H1 (cell line): ENCODE data around the gene ERVMER34-1. TPM values are rescaled to one million over a fixed set of nuclear protein-coding genes. Genes with fewer than 3 reads are reported as not detected.

Experiments used
- CTCF ChIA-PET: fragments of 300-600 bp; sonication (Branson Sonifier 250); formaldehyde crosslinking; loops from one replicate; lab custom pipeline; 2021; ENCODE audit not compliant: partially characterized antibody; lab: Charles Lee
- POLR2A ChIA-PET: fragments of 300-600 bp; sonication (Branson Sonifier 250); formaldehyde crosslinking; loops from one replicate; lab custom pipeline; 2021; ENCODE audit warnings: inconsistent platforms; ENCODE audit not compliant: partially characterized antibody; lab: Charles Lee
- DNase-seq, 2 experiments: peaks; one replicate each; pipeline versions ENCODE4 v3.0.0 to v3.0.0-alpha.2; 2010 to 2022; ENCODE audit warnings: low spot score in 2 of 2, low read depth in 1 of 2, mixed read lengths in 1 of 2
- FAIRE-seq: peaks from 2 replicates; lab custom pipeline; 2011; peaks lifted over from hg19 to GRCh38; lab: Jason Lieb, UNC
- H2AFZ ChIP-seq: 2 replicates; pipeline ENCODE4 v1.8.1; 2012; ENCODE audit warnings: low read length, inconsistent platforms
- H2AK5ac ChIP-seq: 2 replicates; pipeline ENCODE4 v1.6.1; 2013; ENCODE audit warnings: low read depth, low read length
- H2BK120ac ChIP-seq: replicated peaks from 2 replicates; pipeline ENCODE3; 2013; ENCODE audit warnings: low read depth, low read length, inconsistent platforms
- H2BK12ac ChIP-seq: 2 replicates; pipeline ENCODE4 v1.6.1; 2013; ENCODE audit warnings: low read depth, low read length
- H2BK15ac ChIP-seq: 2 replicates; pipeline ENCODE4 v1.6.1; 2013; ENCODE audit warnings: low read length
- H2BK20ac ChIP-seq: 2 replicates; pipeline ENCODE4 v1.6.1; 2013; ENCODE audit warnings: low read length
- H2BK5ac ChIP-seq: 2 replicates; pipeline ENCODE4 v1.6.1; 2013; ENCODE audit warnings: low read depth, low read length
- H3K14ac ChIP-seq: 2 replicates; pipeline ENCODE4 v1.6.1; 2013; ENCODE audit warnings: inconsistent platforms; ENCODE audit not compliant: insufficient read length
- H3K18ac ChIP-seq: 2 replicates; pipeline ENCODE4 v1.6.1; 2013; ENCODE audit warnings: low read length; ENCODE audit errors: extremely low read depth
- H3K23ac ChIP-seq: 2 replicates; pipeline ENCODE4 v1.6.1; 2013; ENCODE audit warnings: inconsistent platforms; ENCODE audit not compliant: insufficient read length
- H3K23me2 ChIP-seq: 2 replicates; pipeline ENCODE4 v1.6.1; 2013; ENCODE audit warnings: low read depth, low read length
- H3K27ac ChIP-seq: 2 replicates; pipeline ENCODE4 v1.6.1; 2011; ENCODE audit warnings: low read depth, low read length, inconsistent platforms
- H3K27me3 ChIP-seq, 4 experiments: replicated peaks in 1 of 4; 1 replicate in 1 of 4; 2 replicates in 3 of 4; pipeline versions ENCODE4 v1.6.1 to v1.8.1; 2011 to 2013; ENCODE audit warnings: low read length in 3 of 4, mild to moderate bottlenecking in 3 of 4, inconsistent platforms in 2 of 4, mixed read lengths in 2 of 4, moderate library complexity in 1 of 4; ENCODE audit not compliant: control insufficient read depth in 3 of 4, insufficient read depth in 3 of 4; ENCODE audit errors: extremely low read depth in 1 of 4
- H3K36me3 ChIP-seq, 4 experiments: 2 replicates each; pipeline versions ENCODE4 v1.6.1 to v1.8.1; 2011 to 2013; ENCODE audit warnings: mild to moderate bottlenecking in 4 of 4, low read length in 3 of 4, moderate library complexity in 2 of 4, control low read depth in 1 of 4, inconsistent platforms in 1 of 4; ENCODE audit not compliant: insufficient read depth in 4 of 4, control insufficient read depth in 2 of 4
- H3K4ac ChIP-seq: replicated peaks from 2 replicates; pipeline ENCODE3; 2013; ENCODE audit warnings: low read length, low read depth, mixed read lengths, inconsistent platforms; ENCODE audit not compliant: insufficient read length
- H3K4me1 ChIP-seq, 4 experiments: replicated peaks in 1 of 4; 1 replicate in 1 of 4; 2 replicates in 3 of 4; pipeline versions ENCODE4 v1.6.1 to v1.8.1; 2011 to 2013; ENCODE audit warnings: low read length in 3 of 4, inconsistent platforms in 2 of 4, mixed read lengths in 1 of 4; ENCODE audit not compliant: insufficient read depth in 4 of 4, control insufficient read depth in 3 of 4
- H3K4me2 ChIP-seq, 2 experiments: 2 replicates each; pipeline versions ENCODE4 v1.6.1 to v1.8.1; 2011 to 2013; ENCODE audit warnings: low read depth in 2 of 2, low read length in 2 of 2, control low read depth in 1 of 2, inconsistent platforms in 1 of 2, mild to moderate bottlenecking in 1 of 2; ENCODE audit not compliant: insufficient read depth in 1 of 2
- H3K4me3 ChIP-seq, 4 experiments: fragments of 200-600, 300-600 bp in 1 of 4; sonication (generic), shearing (Covaris generic), sonication (Bioruptor Twin) in 1 of 4; 2 replicates each; pipeline versions ENCODE4 v1.5.1 to v1.8.1; 2011 to 2016; ENCODE audit warnings: low read length in 4 of 4, low read depth in 3 of 4, control low read depth in 2 of 4, inconsistent platforms in 2 of 4, mild to moderate bottlenecking in 2 of 4, mixed read lengths in 1 of 4, moderate library complexity in 1 of 4; ENCODE audit not compliant: insufficient read depth in 2 of 4; ENCODE audit errors: extremely low read depth in 1 of 4
- H3K56ac ChIP-seq: replicated peaks from 2 replicates; pipeline ENCODE3; 2013; ENCODE audit warnings: low read depth, mild to moderate bottlenecking, mixed read lengths, low read length, inconsistent platforms; ENCODE audit not compliant: insufficient read length
- H3K79me1 ChIP-seq: 2 replicates; pipeline ENCODE4 v1.6.1; 2013; ENCODE audit warnings: low read depth, low read length, control low read depth
- H3K79me2 ChIP-seq, 2 experiments: 2 replicates each; pipeline versions ENCODE4 v1.6.1 to v1.8.1; 2012 to 2013; ENCODE audit warnings: low read length in 2 of 2, mild to moderate bottlenecking in 2 of 2, inconsistent platforms in 1 of 2; ENCODE audit not compliant: insufficient read depth in 2 of 2, control insufficient read depth in 1 of 2
- H3K9ac ChIP-seq, 4 experiments: replicated peaks in 1 of 4; 1 replicate in 1 of 4; 2 replicates in 3 of 4; pipeline versions ENCODE4 v1.6.1 to v1.8.1; 2011 to 2013; ENCODE audit warnings: low read depth in 3 of 4, low read length in 3 of 4, control low read depth in 2 of 4, mild to moderate bottlenecking in 2 of 4, moderate library complexity in 2 of 4, inconsistent platforms in 1 of 4; ENCODE audit errors: extremely low read depth in 1 of 4
- H3K9me3 ChIP-seq, 2 experiments: 2 replicates each; pipeline versions ENCODE4 v1.6.1 to v1.8.1; 2012 to 2013; ENCODE audit warnings: mild to moderate bottlenecking in 2 of 2, moderate library complexity in 2 of 2, control low read depth in 1 of 2, inconsistent platforms in 1 of 2, low read depth in 1 of 2, low read length in 1 of 2, mixed read lengths in 1 of 2; ENCODE audit not compliant: insufficient read depth in 2 of 2
- H4K20me1 ChIP-seq, 2 experiments: replicated peaks in 1 of 2; 2 replicates each; pipeline versions ENCODE3 to v1.8.1; 2011 to 2013; ENCODE audit warnings: inconsistent platforms in 2 of 2, low read length in 2 of 2, mild to moderate bottlenecking in 1 of 2; ENCODE audit not compliant: insufficient read depth in 2 of 2, control insufficient read depth in 1 of 2
- H4K5ac ChIP-seq: 2 replicates; pipeline ENCODE4 v1.6.1; 2013; ENCODE audit warnings: low read length, low read depth, mixed read lengths, inconsistent platforms; ENCODE audit not compliant: insufficient read length
- H4K8ac ChIP-seq: 2 replicates; pipeline ENCODE4 v1.8.0; 2013; ENCODE audit warnings: mild to moderate bottlenecking, moderate library complexity, low read length, inconsistent platforms; ENCODE audit not compliant: insufficient read depth; ENCODE audit errors: extremely low read depth
- H4K91ac ChIP-seq: replicated peaks from 2 replicates; pipeline ENCODE3; 2013; ENCODE audit warnings: low read length, mixed read lengths, inconsistent platforms; ENCODE audit not compliant: insufficient read length
- ATF3 ChIP-seq: IDR thresholded peaks from 2 replicates; pipeline ENCODE4 v1.6.1; 2011; ENCODE audit warnings: low read depth, mild to moderate bottlenecking, low read length; ENCODE audit not compliant: insufficient read depth
- CBX5 ChIP-seq: fragments of 300-800, 300-1000 bp; sonication (generic); IDR thresholded peaks from 2 replicates; pipeline ENCODE4 v1.7.1; 2016; ENCODE audit warnings: antibody characterized with exemption, low read length, low read depth
- CEBPB ChIP-seq: IDR thresholded peaks from 2 replicates; pipeline ENCODE4 v1.6.1; 2012; ENCODE audit warnings: low read depth, low read length
- CREB1 ChIP-seq: IDR thresholded peaks from 2 replicates; pipeline ENCODE4 v1.6.1; 2012; ENCODE audit warnings: inconsistent platforms
- EP300 ChIP-seq, 2 experiments: IDR thresholded peaks; 1 replicate in 1 of 2; 2 replicates in 1 of 2; pipeline ENCODE4 v1.6.1; 2011 to 2012; ENCODE audit warnings: low read depth in 2 of 2, low read length in 2 of 2, mild to moderate bottlenecking in 2 of 2, borderline replicate concordance in 1 of 2, inconsistent platforms in 1 of 2, moderate library complexity in 1 of 2
- RBBP5 ChIP-seq: IDR thresholded peaks from 2 replicates; pipeline ENCODE4 v1.7.1; 2012; ENCODE audit warnings: low read depth, mild to moderate bottlenecking, inconsistent platforms, low read length, moderate library complexity, borderline replicate concordance
- SIRT6 ChIP-seq: IDR thresholded peaks from one replicate; pipeline ENCODE4 v1.7.1; 2012; ENCODE audit warnings: low read length, inconsistent platforms
- TEAD4 ChIP-seq: IDR thresholded peaks from 2 replicates; pipeline ENCODE4 v1.6.1; 2012; ENCODE audit warnings: low read depth, low read length, inconsistent platforms, mixed read lengths
- WGBS, 2 experiments: shearing (Covaris generic) in 1 of 2; methylation state at CpG; one replicate each; pipeline versions ENCODE4 v1.1.6 to v1.1.7; 2013 to 2015; ENCODE audit warnings: low lambda C conversion rate in 2 of 2, mixed read lengths in 2 of 2, inconsistent platforms in 1 of 2, low coverage in 1 of 2, missing lambda C conversion rate in 1 of 2; ENCODE audit not compliant: insufficient replicate concordance in 2 of 2, insufficient coverage in 1 of 2, insufficient read length in 1 of 2; ENCODE audit errors: extremely low coverage in 1 of 2, missing lambda C conversion rate in 1 of 2; 5-methylcytosine and 5-hydroxymethylcytosine counted together
- polyA plus RNA-seq, 7 experiments: library from polyadenylated mRNA; depleted of rRNA in 3 of 7; stranded (reverse) in 5 of 7; unstranded in 2 of 7; fragments of >200 nt in 5 of 7; fragments of 200-250 nt in 2 of 7; gene quantifications; 1 replicate in 5 of 7; 2 replicates in 1 of 7; 4 replicates in 1 of 7; pipeline versions ENCODE4 v1.2.1 to v1.2.3, GENCODE V29; 2011 to 2013; ENCODE audit warnings: missing spikeins in 2 of 7, mixed read lengths in 2 of 7
- total RNA-seq: library from RNA; stranded (reverse); fragmentation: NEBNext Ultra II Directional; extraction: Animal tissue kit (Norgen Biotek cat#: 25700); gene quantifications from 2 replicates; pipeline ENCODE4 v1.2.1, GENCODE V29; 2021

ERVMER34-1 gene
- total and polyA plus RNA-seq, 2 of the 8 experiments (the other 6 are each of a cell fraction or from before 2014, with no cell fraction given): 14.2 to 34.3 TPM

DNA sequence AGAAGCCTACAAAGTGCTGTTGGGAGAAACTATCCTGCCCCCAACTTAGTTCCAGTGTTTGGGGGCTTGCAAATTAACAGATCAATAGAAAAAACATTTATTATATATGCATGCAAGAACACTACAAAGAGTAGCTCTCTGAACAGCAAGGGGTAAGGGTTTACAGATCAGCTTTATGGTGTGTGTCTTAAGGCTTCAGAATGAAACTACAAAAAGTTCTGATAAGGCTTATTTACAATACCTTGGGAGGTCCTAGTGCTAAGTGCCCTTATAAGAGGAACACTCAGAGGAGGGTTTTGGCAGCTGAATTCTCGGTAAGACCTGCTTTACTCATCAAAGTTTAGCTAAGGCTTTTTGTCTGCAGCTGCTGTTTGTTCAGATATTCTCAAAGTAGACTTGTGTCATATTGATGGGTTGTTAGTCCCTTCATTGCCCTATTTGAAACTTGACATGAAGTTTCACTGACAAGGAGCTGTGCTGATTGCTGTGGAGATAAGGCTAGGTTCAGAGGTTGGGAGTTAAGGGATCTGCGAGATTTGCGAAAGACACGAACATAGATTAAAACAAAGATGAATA lies 7.7 kb downstream of the ERVMER34-1 start:
- Histone ChIP-seq H3K4me2 (no peak overlapping the region), H2AK5ac (no peak overlapping the region), H2BK12ac (no peak overlapping the region), H2BK5ac (no peak overlapping the region), H3K4ac (no peak overlapping the region), H2AFZ (no peak overlapping the region), H3K4me1 (no peaks in the 10 kb centered on the region), H2BK20ac (no peak overlapping the region), H4K91ac (no peak overlapping the region), H2BK120ac (no peak overlapping the region), H3K18ac (no peak overlapping the region), H3K27ac (no peak overlapping the region), H3K23ac (no peak overlapping the region), H4K20me1 (no peaks in the 10 kb centered on the region), H3K9ac (no peak overlapping the region; a peak in 1 of 7 replicates), H3K14ac (no peak overlapping the region), H3K23me2 (no peaks in the 10 kb centered on the region), H3K56ac (no peak overlapping the region), H3K36me3 (peaks cover 3 to 28% (median 9%) of the 10 kb centered on the region in 4 experiments; a peak in 6 of 8 replicates), H2BK15ac (no peak overlapping the region), H4K8ac (no peak overlapping the region), H4K5ac (no peak overlapping the region), H3K4me3 (no peak overlapping the region), H3K79me1 (no peaks in the 10 kb centered on the region), H3K9me3 (peaks cover 0 to 2% of the 10 kb centered on the region in 2 experiments; a peak in 2 of 4 replicates), H3K79me2 (no peaks in the 10 kb centered on the region), H3K27me3 (no peaks in the 10 kb centered on the region)
- no peak for DNase-seq
- whole genome bisulfite sequencing, 2 experiments: 94% methylated on average over 4 of the region's 4 CpGs; no CpG with 5 or more reads in 1 of the 2 experiments
- FAIRE-seq: no peak
- ChIA-PET POLR2A (interaction anchor here (0.9 to 1.0 kb wide), 2 partner anchors 14 to 31 kb away, joined by 3 to 5 read pairs; no protein-coding TSS in a partner anchor), CTCF (no interaction called here)
- TF ChIP-seq CBX5 (no peak), EP300 (IDR thresholded peaks at IDR 0.05; ENCODE audit: borderline replicate concordance in 1 of 2, low read depth in 2 of 2, low read length in 2 of 2) (no peak), TEAD4 (no peak), ATF3 (no peak), CREB1 (no peak), SIRT6 (no peak), RBBP5 (no peak), CEBPB (no peak)
